Stimulated activated CD8-positive, alpha-beta memory T cell treated with anti-CD3 and anti-CD28 coated beads, Interleukin-12 subunit alpha, Interleukin-12 subunit beta, amount 100 ng/mL, for 4 hours (primary cell): ENCODE data around the gene DRAP1.

Experiments
- DNase-seq: peaks from one replicate; pipeline ENCODE4 v3.0.0-alpha.2; 2020; ENCODE audit warnings: low read depth

Gene DRAP1, protein sequence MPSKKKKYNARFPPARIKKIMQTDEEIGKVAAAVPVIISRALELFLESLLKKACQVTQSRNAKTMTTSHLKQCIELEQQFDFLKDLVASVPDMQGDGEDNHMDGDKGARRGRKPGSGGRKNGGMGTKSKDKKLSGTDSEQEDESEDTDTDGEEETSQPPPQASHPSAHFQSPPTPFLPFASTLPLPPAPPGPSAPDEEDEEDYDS

DNA sequence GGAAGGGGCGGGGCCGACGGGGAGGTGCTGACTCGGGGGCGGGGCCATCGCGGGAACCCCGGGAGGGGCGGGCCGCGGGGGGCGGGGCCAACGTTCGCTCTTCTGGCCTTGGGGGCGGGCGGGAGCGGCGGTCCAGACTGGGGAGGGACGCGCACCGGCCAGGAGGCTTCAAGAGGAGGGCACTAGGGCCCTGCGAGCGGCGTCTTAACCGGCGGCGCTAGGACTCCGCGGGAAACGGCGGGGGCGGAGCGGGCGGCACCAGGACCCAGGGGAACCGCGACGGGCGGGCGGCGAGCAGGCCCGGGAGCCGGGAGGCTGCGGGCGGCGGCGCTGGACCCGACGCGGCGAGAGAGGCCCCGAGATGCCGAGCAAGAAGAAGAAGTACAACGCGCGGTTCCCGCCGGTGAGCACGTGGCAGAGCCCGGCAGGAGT is at the start of gene DRAP1:
DRAP1 (plus strand) TSS at position 286 of the 432 bp plus-strand sequence; CDS start at position 362, 76 bp downstream.
- DNase-seq, result peak; percentile 100

GRCh38 chr11:65869643-65870306 is 49.5 kb upstream of the DRAP1 start:
- no peak for DNase-seq

DNA sequence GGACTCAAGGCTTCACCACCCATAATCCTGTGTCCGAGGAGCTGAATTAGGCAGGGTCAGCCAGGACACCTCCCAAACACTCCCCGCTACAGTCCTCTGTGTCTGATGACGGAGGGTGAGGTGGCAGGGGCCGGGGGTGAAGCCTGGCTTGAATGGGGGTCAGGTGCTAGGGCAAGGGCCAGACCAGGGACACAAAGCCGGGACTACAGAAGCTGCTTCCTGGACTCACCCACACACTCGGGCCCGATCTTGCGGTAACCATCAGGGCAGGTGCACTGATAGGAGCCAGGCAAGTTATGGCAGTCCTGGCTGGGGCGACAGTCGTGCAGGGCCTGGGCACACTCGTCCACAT is 48.9 kb upstream of the DRAP1 start:
- DNase-seq, result no peak

DNA sequence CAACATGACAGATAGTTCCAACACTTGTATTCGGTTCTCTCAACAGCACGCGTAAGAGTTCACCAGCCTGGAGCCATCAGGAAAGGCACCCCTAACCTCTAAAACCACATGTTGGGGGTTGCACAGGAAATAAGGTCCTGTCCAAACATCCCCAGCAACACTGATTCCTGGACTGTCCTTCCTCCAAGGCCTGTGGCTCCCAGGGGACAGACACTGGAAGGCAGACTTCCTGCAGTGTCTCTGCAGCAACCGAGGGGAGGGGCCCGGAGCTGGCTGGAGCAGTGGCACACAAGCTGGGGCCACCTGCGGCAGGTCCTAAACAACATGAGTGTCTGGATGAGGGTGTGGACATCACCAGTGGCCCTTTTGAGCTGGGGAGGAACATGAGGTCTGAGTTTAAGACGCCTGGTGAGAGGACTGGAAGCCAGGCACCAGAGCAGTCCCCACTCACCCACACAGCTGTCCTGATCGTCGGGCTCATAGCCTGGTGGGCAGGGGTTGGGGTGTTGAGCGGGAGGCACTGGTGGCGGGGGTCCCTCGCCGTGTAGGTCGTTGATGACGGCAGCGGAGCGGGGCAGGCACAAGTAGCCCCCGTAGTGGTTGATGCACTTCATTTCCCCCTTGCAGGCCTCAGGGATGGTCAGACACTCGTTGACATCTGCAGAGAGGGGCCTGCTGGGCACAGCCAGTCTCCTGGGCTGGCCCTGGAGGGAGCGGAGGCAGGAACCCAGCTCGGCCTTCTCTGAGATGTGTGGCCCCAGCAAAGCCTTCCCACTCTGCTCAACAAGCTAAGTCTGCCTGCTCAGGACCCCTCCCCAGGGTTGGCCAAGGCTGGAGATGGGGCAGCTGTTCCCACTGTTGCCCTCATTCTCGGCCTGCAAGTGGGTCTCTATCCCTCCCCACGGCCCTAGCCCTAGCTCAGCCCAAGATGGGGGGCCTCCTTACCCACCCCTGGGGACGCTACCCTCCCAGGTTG is 48.2 kb upstream of the DRAP1 start:
- no peak for DNase-seq

- no peak for DNase-seq
These were observed 47.2 kb upstream of the DRAP1 start for GRCh38 chr11:65871811-65872548.

DNA sequence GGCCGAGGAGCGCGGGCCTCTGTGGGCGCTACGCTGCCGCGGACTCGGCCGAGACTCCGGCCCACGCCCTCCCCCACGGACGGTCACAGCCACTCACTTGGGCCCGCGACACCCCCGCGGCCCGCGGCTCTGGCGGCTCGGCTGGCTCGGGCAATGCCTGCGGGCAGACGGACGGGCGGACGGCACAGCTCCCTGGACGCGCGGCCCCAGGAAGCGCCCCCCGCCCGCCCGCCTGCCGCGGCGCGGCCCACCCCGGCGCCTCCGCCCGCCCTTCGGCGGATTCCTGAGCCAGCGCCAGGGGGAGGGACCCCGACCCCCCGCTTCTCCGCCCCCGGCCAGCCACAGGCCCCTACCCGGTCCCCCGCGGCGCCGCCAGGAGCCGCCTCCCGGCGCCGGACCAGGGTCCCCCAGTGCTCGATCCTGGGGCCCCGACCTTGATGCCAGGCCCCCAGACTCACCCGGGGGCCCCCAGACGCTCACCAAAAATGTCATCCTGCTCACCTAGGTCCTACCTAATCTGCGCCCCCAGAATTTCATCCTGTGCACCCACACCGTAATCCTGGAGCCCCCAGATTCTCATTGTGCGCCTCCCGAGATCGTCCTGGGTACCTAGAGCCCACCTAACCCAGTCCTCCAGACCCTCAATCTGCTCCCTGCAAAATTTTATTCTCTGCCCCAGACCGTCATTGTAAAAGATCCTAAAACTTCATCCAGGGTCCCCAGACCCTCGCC is 46.5 kb upstream of the DRAP1 start, which contains the start of gene EFEMP2:
EFEMP2 (minus strand) TSS at position 215 of the 732 bp plus-strand sequence. CDS start 446 bp downstream, outside the sequence.
- DNase-seq, result no peak

DNA sequence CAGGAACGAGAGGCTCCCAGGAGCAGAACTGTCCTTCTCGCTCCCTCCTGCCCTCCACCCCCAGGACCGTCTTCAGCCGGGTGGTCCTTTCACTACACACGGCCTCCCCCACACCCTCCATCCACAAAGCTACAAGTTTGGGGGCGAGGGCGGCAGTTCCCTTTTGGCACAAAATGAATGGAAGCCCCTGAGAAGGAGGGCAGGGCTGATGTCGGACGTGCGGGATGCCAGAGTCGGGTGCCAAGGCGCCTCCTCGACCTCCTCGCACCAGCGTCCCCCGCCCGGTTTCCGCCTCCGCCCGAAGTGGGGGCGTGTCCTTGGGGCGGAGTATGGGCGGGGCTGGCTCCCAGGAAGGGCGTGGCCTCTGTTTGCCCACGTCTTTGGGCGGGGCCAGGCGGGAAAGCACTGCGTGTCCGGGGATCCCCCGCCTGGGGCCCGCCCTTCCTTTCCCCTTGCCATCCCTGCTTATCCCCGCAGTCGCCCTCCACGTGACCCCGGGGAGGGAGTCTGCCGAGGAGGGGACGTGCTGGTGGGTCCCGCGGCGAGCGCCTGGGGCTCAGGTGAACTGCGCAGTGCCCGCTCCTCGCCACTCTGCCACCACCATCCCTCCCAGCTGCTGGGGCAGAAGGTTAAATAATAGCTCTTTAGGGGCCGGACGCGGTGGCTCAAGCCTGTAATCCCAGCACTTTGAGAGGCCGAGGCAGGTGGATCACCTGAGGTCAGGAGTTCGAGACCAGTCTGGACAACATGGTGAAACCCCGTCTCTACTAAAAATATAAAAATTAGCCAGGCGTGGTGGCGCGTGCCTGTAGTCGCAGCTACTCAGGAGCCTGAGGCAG is 45.7 kb upstream of the DRAP1 start:
- DNase-seq, result peak; percentile 93

DNA sequence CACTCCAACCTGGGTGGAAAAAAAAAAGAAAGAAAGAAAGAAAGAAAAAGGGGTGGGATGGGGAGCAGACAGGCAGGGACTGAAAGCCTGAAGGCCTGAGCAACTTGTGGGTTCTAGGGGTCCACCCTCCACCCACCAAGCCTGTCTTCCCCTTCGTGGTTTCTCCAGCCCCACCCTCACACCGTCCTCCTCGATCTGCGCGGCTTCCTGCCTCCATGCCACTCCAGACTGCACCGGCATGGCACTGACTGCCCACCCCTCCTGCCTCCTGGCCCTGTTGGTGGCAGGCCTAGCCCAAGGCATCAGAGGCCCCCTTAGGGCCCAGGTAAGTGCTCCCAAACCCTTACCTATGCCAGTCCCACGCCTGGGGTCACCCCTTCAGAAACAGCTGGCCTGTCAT is 39.6 kb upstream of the DRAP1 start, which contains the start of gene CTSW:
CTSW (plus strand) TSS at position 221 of the 400 bp plus-strand sequence; CDS start at position 239, 18 bp downstream.
- no peak for DNase-seq

GRCh38 chr11:65880027-65880426 is 39.2 kb upstream of the DRAP1 start:
- DNase-seq, result no peak

GRCh38 chr11:65880844-65881421 is 38.3 kb upstream of the DRAP1 start:
- DNase-seq, result no peak

DNA sequence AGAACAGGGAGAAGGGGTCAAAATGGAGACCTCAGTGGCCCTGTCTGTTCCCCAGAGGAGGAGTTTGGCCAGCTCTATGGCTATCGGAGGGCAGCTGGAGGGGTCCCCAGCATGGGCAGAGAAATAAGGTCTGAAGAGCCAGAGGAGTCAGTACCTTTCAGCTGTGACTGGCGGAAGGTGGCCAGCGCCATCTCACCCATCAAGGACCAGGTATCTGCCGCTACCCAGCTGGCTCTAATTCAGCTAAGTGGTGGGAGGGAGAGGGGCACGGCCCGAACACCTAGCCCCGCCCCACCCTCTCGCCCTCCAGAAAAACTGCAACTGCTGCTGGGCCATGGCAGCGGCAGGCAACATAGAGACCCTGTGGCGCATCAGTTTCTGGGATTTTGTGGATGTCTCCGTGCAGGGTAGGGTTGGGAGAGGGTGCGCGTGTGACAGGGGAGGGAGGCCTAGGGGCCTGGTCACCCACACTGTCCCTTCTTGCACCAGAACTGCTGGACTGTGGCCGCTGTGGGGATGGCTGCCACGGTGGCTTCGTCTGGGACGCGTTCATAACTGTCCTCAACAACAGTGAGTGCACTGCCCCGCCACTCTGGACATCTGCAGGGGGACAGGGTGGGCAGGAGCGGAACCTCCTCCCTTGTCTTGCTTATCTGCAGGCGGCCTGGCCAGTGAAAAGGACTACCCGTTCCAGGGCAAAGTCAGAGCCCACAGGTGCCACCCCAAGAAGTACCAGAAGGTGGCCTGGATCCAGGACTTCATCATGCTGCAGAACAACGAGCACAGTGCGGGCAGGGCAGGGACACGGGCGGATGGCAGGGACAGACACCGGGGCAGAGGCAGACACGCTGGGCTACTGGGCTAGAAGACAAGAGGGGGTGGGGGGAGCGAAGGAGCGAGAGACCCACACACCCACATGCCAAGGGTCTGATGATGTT is 36.8 kb upstream of the DRAP1 start:
- no peak for DNase-seq

GRCh38 chr11:65883058-65883761 is 36.0 kb upstream of the DRAP1 start:
- no peak for DNase-seq

- no peak for DNase-seq
These were observed 35.2 kb upstream of the DRAP1 start for GRCh38 chr11:65883786-65884715.

DNA sequence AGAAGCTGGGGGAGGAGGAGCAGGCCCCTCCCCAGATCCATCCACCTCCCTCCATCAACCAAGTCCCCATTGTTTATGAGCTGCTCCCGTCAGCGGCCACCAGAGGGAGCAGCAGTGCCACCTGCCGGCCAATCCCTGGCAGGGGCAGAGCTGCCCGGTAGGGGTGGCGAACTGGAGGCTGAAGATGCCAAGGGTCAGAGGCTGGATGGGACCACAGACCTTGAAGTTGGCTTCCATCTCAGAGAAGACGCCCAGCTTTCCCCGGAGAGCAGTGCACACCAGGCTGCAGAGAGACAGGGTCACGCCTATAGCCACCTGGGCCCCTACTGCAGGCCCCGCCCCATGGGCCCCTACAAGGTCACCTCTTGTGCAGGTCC is 34.5 kb upstream of the DRAP1 start:
- DNase-seq, result peak; percentile 64

GRCh38 chr11:65885231-65885630 is 34.0 kb upstream of the DRAP1 start:
- DNase-seq, result no peak

DNA sequence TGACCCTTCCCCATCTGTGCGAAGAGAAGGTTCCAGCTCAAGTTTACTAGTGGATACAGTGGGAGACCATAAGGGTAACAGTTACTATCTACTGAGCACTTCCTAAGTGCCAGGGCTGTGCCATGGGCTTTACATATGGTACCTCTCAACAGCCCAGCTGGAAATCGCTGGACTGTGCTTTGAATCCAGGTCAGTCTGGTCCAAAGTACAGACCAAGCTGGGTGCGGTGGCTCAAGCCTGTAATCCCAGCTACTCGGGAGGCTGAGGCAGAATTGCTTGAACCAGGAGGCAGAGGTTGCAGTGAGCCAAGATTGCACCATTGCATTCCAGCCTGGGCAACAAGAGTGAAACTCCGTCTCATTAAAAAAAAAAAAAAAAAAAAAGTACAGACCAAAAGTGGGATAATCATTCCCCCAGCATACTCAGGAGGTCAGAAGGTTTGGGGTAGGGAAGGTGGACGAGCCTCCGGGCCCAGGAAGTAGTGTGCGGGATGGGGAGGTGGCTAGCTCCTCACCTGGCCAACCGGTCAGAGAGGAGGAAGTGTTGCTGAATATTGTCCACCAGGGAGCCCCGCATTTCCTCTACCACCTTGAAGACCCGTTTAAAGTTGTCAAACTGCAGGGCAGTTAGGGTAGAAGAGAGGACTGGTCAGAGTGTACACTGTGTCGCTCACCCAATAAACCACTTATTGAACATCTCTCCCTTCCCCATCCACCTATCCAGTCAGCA is 33.3 kb upstream of the DRAP1 start:
- DNase-seq, result no peak
